Prostate gland (tissue), 2 donors: ENCODE data around the gene LRRC39.

ENCODE experiments used
- POLR2A ChIP-seq: fragments of 450-650 bp; IDR thresholded peaks from one replicate; pipeline ENCODE4 v1.6.1; 2016; ENCODE audit warnings: antibody characterized with exemption, mild to moderate bottlenecking
- POLR2AphosphoS5 ChIP-seq: sonication (generic); formaldehyde crosslinking; IDR thresholded peaks from one replicate; pipeline ENCODE4 v1.6.1; 2017; ENCODE audit warnings: antibody characterized with exemption
- TF ChIP-seq, protein P1 (sequence below), 4 experiments: fragments of 200-600 bp in 2 of 4; fragments of 450-650 bp in 2 of 4; sonication (generic) in 2 of 4; IDR thresholded peaks; 1 replicate in 3 of 4; 2 replicates in 1 of 4; pipeline ENCODE4 v1.5.1; 2016 to 2019; ENCODE audit warnings: antibody characterized with exemption in 4 of 4, mild to moderate bottlenecking in 2 of 4, moderate library complexity in 2 of 4

DNA sequence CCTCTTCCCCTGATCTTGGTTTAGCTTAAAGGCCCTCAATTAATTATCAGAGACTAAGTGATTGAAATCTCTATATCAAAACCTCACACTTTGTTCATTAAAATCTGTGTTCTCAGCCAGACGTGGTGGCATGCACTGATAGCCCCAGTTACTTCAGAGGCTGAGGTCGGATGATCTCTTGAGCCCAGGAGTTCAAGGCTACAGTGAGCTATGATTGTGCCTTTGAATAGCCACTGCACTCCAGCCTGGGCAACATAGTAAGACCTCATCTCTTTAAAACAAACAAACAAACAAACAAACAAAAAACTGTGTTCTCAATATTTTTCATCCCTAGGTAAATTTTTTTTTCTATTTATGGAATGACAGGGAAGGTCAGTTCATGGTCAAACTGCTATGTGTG lies 26.4 kb downstream of the LRRC39 start:
- TF ChIP-seq, protein P1, sequence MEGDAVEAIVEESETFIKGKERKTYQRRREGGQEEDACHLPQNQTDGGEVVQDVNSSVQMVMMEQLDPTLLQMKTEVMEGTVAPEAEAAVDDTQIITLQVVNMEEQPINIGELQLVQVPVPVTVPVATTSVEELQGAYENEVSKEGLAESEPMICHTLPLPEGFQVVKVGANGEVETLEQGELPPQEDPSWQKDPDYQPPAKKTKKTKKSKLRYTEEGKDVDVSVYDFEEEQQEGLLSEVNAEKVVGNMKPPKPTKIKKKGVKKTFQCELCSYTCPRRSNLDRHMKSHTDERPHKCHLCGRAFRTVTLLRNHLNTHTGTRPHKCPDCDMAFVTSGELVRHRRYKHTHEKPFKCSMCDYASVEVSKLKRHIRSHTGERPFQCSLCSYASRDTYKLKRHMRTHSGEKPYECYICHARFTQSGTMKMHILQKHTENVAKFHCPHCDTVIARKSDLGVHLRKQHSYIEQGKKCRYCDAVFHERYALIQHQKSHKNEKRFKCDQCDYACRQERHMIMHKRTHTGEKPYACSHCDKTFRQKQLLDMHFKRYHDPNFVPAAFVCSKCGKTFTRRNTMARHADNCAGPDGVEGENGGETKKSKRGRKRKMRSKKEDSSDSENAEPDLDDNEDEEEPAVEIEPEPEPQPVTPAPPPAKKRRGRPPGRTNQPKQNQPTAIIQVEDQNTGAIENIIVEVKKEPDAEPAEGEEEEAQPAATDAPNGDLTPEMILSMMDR (IDR thresholded peaks at IDR 0.05), result no peak
- TF ChIP-seq POLR2AphosphoS5 (no peak), POLR2A (no peak)
